D721Med (cell line): ENCODE data around the gene DIABLO.
A peak's percentile ranks its signal among the peaks of the same experiment; 100 is the strongest.
"Not testable (repeated sequence)": the region's sequence is repeated elsewhere in the genome, so short reads cannot be mapped to it uniquely, and the experiment has no call there.

Experiments used
- DNase-seq: peaks from one replicate; pipeline ENCODE4 v3.0.0; 2011; ENCODE audit warnings: low spot score; ENCODE audit not compliant: insufficient read length
- FAIRE-seq: peaks from 2 replicates; lab custom pipeline; 2011; peaks lifted over from hg19 to GRCh38; lab: Jason Lieb, UNC
- TF ChIP-seq, protein P1 (sequence below): IDR thresholded peaks from 2 replicates; pipeline ENCODE4 v1.5.1; 2012; ENCODE audit warnings: mild to moderate bottlenecking, control low read depth; ENCODE audit not compliant: insufficient read depth; ENCODE audit errors: missing control alignments

The DIABLO gene

DNA sequence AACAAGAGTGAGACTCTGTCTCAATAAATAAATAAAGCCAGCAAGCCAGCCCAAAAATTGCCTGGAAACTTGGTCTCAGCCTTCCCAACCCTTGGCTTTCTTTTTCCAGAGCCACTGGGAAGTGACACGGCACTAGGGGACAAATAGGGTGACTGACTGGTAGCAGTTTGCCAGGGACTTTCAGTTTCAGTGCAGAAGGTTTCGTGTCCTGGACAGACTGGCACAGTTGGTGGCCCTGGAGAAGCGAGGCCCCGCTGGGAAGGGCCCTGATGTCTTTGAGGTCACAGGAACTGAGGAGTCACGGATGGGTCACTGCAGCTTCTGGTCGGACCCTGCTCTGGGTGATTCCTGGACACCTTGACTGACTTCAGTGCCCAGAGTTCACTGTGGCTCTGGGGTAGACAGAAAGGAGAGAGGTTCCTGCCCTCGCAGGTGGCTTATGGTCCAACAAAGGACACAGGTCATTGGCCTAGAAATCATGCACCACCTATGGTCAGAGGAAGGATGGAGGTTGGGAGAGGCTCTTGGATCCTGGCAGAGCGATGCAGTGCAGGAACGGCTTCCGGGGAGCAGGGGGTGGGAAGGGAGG lies 40.3 kb downstream of the DIABLO start:
- FAIRE-seq (no peak), DNase-seq (no peak)
- TF ChIP-seq, protein P1, sequence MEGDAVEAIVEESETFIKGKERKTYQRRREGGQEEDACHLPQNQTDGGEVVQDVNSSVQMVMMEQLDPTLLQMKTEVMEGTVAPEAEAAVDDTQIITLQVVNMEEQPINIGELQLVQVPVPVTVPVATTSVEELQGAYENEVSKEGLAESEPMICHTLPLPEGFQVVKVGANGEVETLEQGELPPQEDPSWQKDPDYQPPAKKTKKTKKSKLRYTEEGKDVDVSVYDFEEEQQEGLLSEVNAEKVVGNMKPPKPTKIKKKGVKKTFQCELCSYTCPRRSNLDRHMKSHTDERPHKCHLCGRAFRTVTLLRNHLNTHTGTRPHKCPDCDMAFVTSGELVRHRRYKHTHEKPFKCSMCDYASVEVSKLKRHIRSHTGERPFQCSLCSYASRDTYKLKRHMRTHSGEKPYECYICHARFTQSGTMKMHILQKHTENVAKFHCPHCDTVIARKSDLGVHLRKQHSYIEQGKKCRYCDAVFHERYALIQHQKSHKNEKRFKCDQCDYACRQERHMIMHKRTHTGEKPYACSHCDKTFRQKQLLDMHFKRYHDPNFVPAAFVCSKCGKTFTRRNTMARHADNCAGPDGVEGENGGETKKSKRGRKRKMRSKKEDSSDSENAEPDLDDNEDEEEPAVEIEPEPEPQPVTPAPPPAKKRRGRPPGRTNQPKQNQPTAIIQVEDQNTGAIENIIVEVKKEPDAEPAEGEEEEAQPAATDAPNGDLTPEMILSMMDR: no peak

DNA sequence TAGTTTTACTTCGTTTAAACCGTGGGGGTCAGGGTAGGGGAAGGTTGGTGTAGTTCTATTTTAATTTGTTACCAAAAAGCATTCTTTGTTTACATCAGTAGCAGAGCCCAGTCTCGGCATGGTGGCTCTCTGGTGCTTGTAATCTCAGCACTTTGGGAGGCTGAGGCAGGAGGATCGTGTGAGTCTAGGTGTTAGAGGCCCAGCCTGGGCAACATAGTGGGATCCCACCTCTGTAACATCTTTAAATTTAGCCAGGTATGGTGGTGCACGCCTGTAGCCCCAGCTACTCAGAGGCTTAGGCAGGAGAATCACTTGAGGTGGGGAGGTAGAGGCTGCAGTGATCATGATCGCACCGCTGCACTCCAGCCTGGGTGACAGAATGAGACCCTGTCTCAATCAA lies 40.8 kb downstream of the DIABLO start:
- DNase-seq: no peak
- TF ChIP-seq, protein P1: no peak
- no peak for FAIRE-seq

DNA sequence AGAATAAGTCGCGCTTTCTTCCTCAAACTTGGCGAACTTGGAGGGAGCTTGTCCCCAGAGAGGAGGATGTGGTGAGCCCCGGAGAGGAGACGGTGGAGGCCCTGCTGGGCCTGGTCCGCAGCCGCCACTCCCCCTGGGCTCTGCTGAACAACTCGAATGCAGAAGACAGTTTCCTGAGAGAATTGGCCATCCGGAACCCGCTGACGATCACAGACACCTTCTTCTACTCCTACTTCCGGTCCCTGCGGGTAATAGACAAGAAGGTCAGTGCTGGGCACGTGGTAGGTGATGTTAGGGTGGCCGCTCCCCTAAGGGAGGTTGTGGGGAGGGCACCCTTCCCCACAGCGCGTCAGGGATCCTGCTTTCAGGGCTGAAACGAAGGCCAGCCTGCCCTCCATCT lies 41.3 kb downstream of the DIABLO start:
- DNase-seq (no peak), FAIRE-seq (no peak)
- TF ChIP-seq, protein P1: no peak

DNA sequence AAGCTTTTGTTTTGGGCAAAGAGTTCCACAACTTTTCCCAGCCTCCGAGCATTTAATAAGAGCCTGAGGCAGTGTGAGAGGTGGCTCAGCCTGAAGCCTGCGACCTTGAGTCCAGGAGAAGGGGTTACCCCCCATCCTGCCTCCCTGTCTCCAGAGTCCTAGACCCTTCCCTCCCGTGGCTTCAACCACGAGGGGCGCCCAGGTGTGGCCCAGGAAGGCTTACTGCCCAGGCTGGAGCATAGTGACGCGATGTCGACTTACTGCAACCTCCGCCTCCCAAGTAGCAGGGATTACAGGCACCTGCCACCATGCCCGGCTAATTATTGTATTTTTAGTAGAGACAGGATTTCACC lies 42.3 kb downstream of the DIABLO start:
- TF ChIP-seq, protein P1: no peak
- FAIRE-seq (no peak), DNase-seq (no peak)

DNA sequence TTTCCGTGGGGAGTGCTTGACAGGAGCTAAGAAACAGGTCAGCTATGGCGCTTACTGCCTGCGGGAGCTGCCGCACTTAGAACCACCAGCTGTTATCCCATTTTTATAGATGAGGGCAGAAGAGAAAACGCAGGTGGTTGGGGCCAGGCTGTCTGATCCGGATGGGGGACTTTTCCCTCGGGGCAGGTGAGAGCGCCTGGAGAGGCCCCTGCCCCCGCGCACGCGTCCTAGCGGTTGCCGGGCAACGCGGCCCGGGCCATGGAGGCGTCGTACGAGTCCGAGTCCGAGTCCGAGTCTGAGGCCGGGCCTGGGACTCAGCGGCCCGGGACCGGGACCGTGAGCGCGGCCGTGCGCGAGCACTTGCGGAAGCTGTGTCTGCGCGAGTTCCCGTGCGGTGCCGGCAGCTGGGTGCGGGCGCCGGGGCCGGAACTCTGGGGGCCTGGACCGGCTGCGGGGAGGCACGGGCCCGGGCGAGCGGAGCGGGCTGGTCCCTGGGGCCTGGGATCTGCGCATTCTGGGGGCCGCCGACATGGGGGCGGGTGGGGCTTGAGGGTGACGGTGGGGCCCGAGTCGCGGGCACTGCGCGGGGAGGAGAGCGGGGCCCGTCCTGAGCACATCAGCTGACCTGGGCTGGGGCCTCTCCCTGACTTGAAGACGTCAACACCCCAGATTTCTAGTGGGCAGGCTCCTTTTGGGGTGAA lies 42.8 kb downstream of the DIABLO start, which contains the start of gene LRRC43:
Gene LRRC43 (plus strand): TSS at position 237 of the 701 bp plus-strand sequence. CDS start 22 bp downstream, at position 259.
- no peak for FAIRE-seq
- DNase-seq: peak; percentile 70

DNA sequence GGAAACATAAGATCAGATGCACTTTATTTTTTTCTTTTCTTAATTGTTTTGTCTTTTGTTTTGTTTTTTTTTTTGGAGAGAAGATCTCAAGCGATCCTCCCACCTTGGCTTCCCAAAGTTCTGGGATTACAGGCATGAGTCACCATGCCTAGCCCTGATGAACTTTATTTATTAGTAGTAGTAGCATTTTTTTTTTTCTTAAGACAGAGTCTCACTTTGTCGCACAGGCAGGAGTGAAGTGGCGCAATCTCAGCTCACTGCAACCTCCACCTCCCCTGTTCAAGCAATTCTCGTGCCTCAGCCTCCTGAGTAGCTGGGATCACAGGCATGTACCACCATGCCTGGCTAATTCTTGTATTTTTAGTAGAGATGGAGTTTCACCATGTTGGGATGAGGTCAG lies 49.4 kb downstream of the DIABLO start:
- not testable (repeated sequence) for FAIRE-seq

More for the DNA sequence above, 42.8 kb downstream of the DIABLO start, which contains the start of gene LRRC43:
- TF ChIP-seq, protein P1: no peak

DNA sequence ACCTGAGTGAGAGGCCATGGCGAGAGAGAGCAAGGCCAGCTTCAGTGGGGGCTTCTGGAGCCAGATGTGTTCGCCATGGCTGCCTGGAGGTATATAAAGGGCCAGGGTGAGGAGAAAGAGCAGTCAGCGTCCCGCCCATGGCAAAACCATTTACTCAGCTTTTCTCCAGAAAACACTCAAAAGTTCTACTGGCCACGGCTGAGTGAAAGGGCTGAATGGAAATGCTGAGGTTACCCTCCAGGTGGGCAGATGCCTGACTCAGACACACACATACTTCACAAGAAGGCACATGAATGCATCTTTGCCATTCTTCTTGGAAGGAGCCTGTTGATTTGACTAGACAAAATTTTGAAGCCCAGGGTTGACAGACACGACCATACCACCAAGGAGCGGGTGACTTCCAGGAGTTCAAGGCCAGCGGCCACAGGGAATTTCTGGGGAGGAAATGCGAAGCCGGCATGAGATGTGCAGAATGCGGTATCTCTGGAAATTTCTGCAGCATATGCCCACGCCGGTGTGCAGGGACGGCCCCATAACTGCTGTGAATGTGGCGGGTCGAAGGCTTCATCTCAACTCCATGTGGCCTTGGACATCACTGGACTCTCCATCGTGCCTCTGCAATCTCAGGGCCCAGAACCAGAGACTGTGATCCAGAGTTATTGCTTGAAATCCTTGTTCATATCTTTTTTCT lies 51.6 kb downstream of the DIABLO start, which contains the start of gene IL31:
Gene IL31 (minus strand): TSS at position 67 of the 691 bp plus-strand sequence. CDS start 49 bp downstream, at position 18.
- TF ChIP-seq, protein P1: no peak
- FAIRE-seq (no peak), DNase-seq (no peak)

More for the DNA sequence above, 49.4 kb downstream of the DIABLO start:
- not testable (repeated sequence) for DNase-seq
